ENCODE results near the gene ZNF787.

The ZNF787 gene

DNA sequence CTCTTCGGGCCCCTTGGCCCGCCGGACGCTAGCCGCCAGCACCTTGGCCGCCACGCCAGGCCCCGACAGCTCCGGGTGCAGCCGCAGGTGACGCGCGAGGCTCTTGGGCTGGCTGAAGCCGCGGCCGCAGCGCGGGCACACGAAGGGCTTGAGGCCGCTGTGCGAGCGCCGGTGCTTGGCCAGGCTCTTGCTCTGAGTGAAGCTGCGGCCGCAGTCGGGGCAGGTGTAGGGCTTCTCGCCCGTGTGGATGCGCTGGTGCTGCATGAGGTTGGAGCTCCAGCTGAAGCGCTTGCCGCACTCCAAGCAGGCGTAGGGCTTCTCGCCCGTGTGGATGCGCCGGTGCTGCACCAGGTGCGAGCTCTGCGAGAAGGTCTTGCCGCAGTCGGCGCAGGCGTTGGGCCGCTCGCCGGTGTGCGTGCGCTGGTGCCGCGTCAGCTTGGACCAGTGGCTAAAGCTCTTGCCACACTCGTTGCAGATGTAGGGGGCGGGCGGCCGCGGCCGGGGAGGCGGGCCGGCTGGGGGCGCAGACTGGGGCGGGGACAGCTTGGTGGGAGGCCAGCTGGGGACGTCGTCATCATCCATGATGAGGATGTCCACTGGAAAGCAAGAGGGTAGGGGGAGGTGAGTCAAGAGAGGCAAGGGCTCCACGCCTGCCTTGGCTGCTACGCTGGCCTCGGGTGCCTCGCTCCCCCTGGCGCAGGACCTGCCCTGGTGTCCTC is 32.4 kb downstream of the ZNF787 start:
- no peak for DNase-seq (ENCODE audit: low read depth in 2 of 2, low spot score in 1 of 2)

DNA sequence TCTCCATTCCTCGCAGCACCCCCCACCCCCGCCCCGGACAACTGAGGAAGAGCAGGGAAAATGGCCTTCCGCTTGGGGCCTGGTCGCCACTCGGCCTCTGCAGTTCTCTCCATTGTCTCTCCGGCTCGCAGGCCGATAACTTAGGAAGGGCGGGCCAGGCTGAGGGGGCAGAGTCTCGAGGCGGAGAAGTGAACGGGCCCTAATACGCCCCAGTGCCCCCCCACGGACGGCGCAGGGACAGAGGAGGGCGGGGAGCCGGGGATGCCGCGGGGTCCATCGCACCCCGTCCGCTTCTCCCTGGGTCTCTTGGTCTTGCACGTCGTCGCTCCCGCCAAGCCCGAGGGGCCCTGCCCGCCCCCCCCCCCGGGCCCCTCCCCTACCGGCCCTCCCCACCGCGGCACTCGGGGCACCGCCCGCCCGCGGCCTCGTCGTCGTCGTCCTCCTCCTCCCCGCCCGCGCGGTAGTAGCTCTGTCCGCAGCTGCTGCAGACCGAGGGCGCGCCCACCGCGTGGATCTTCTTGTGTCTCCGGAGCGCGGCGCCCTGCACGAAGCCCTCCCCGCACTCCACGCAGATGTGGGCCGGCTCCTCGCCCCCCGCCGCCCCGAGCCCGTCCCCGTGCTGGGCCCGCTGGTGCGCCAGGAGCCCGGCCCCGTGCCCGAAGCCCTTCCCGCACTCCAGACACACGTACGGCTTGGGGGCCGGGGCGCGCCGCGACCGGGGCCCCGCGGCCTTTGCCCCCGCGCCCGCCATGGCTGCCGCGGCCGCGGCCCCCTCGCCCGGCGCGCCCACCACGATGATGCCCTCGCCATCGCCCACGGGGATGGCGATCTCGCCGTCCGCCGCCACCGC is 33.2 kb downstream of the ZNF787 start:
- no peak for DNase-seq (ENCODE audit: low read depth in 2 of 2, low spot score in 1 of 2)

DNA sequence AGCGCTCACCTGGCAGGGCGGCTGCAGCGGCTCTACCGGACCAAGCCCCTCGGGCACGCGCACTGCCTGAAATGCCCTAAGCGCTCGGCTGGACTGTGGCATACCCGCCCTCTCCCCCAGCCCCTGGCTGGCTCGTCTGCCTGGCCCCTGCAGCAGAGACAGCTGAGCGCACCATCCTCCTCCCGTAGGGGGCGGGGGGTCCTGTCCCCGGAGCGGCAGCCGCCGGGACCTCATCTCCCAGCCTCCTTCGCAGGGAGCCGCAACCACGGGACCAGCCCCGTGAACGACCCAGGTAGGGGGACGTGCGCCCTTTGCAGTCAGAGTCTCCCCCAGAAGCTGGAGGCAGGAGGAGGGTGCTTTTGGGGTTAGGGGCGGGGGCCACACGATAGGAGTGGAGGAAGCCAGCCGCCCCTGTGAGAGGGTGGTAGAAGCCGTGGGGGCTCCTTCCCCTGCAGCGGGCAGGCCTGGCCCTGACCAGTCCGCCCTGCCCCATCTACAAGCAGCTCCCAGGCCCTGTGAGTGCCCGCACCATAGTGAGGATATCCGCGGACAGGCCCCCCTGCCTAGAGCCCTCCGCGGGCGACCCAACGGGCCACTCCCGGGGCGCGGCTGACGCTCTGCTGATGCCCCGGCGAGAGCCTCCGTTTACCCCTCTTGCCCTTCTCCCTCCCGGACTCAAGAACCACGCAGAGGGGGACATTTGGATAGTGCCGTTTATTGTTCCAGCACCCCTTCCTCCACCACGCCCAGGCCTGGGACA is 34.2 kb downstream of the ZNF787 start:
- no peak for DNase-seq (ENCODE audit: low read depth in 2 of 2, low spot score in 1 of 2)

DNA sequence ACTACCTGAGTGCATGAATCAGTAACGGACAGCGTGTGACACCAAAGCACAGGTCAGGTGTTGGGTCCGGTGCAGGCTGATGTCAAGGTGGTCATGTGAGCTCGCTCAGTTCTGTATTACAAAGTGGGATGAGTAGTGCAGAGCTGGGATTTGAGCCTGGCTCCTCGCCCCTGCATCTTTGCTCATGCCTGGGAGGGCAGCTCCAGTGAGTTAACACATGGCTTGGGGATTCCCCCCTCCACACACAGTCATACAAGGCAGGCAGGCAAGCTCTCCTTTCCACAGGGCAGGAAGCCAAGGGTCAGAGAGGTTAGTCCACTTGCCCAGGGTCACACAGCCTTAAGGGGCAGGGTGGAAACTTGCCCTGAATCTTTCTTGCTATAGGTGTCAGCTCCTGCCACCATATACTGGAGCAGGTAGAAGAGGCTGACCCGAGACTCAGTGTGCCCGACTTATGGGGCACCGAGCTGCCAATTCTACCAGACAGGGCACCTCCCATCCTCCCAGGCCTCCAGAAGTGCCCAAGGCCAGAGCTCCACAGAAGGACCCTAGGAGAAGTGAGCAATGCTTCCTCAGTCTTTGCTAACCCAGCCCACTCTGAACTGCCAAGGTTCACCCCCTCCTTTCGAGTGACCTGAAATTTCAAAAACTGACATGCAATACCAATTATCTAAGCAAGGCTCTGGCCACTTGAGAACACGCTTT is 35.4 kb downstream of the ZNF787 start:
- no peak for DNase-seq (ENCODE audit: low read depth in 2 of 2, low spot score in 1 of 2)

DNA sequence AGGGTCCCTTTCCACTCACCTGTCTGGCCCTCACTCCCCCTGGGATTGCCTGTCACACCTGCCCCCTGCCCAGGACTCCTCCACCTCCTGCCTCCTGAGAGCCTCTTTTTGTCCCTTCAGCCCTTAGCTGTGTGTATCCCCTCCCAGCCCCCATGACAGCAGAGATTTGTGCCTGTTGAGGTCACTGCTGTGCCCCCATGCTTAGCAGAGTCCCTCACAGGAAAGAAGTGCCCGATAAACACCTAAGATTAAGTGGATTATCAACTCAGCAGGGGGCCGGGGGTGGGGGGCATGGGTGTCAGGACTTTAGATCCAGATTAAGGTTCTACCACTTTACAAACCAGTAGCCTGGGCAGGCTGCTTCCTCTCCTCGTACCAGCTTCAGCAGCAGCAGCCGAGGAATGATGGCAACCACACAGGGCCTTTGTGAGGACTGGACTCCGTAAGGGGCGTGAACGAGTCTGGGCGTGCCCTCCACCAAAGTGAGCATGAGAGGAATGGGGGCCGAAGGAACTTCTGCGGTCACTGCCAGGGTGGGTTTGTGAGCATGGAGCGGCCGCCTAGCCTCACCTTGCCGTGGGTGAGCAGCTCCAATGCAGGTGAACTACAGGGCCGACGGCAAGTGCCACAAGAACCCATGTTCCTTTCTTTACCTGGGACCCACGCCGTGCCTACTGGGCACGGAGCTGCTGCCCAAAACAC is 36.1 kb downstream of the ZNF787 start:
- DNase-seq (ENCODE audit: low read depth in 2 of 2, low spot score in 1 of 2) = no peak

DNA sequence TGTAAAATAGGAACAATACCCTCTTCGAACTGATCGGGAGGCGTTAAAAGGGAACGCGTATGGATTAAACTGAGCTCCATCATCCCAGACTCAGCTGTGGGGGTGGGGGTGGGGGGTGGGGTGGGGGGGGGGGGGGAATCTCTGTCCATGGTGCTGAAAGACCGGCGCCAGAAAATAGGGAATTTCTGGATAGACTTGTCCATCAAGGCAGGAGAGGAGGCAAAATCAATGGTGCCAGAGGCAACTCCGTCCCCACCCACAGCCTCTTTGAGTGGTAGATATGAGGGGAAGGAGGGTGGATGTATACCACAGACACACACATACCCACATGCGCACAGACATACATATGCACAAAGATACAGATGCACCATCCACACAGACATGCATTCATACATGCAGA is 37.4 kb downstream of the ZNF787 start:
- DNase-seq (ENCODE audit: low read depth in 2 of 2, low spot score in 1 of 2) = no peak

DNA sequence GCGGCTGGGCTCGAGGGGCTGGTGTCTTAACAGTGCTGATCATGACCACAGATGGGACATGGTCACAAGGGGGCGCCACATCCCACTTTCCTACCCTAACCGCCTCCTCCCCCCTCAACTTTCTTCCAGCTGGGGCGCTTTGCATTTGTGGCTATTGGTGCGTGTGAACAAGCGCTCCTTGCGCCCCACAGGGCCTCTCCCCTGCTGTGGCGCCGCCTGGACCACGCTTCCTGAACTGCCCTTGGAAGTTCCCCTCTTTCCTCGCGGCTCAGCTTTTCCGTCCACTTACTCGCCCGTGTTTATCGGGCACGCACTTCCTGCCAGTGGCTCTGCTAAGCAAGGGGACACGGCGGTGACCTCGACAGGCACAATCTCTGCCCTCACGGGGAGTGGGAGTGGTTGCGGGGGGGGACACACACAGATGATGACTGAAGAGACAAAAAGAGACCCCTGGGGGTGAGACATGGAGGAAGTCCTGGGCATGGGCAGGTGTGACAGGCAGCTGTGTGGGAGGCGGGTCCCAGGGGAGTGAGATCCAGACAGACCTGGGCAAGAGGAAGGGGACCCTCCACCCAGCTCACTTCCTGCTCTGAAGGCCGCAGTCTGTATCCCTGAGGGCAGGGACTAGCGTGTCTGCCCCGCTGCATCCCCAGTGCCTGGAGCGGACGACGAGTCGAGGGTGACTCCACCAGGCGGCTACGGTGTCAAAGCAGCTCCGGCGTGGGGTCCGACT is 40.3 kb downstream of the ZNF787 start:
- DNase-seq (ENCODE audit: low read depth in 2 of 2, low spot score in 1 of 2) = peak; percentile 44 to 45

DNA sequence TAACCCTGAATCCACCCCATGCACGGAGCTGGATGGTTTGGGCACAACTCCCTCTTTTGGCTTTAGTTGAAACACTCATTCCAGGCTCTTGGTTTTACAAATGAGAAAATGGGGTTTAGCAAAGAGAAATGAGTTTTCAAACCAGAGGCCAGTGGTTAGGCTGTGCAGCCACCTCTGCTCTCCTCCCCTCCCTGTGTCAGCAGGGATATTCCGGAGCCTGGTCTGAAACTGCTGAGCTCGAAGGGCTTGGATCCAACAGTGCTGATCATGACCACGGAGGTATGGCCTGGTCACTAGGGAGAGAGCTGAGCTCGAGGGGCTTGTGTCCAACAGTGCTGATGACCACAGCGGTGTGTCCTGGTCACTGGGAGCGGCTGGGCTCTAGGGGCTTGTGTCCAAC is 41.5 kb downstream of the ZNF787 start:
- no peak for DNase-seq (ENCODE audit: low read depth in 2 of 2, low spot score in 1 of 2)

DNA sequence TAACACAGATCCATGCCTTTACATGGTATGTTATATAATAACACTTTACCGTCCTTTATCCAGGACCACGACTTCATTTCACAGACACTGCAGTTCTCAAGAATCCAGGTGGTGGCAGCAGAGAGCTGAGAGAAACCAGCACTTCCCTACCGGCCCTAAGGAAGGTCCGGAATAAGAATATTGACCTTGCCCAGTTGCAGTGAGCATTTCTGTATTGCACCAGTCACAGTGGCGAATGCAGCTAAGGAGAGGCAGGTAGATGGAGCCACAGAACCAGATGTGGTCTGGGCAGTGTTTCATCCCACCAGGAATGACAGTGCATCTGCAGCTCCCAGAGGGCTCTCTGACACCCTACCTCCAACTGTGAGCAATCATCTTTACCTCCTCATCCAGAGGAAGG is 44.6 kb downstream of the ZNF787 start:
- no peak for DNase-seq (ENCODE audit: low read depth in 2 of 2, low spot score in 1 of 2)

DNA sequence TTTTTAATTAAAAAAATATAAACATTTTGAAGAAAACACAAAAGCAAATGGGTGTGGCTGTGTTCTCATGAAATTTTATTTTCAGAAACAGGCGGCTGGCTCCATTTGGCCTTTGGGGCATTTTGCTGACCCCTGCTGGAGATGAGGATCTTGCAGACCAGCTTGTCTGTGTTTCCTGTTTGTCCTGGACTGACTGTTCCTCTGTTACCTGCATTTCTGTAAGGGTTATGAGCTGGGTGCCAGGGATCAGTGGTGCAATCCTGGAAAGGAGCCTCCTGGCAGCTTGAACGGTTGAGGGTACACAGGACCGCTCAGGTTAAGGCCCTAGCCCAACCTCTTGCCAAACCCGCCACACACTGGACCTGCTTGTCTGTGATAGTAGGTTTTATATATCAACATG is 49.9 kb downstream of the ZNF787 start:
- no peak for DNase-seq (ENCODE audit: low read depth in 2 of 2, low spot score in 1 of 2)

DNA sequence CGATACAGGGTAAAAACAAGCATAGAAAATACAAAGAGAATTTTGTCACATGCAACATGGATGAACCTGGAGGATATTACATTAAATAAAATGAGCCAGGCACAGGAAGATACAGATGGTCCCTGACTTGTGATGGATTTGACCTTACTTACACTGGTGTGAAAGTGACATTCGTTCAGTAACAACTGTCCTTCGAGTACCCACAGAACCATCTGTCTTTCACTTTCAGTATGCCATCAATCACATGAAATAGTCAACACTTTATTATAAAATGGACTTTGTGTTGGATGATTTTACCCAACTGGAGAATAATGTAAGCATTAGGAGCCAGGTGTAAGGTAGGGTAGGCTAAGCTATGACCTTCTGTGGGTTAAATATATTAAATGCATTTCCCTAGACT is 51.5 kb downstream of the ZNF787 start:
- DNase-seq (ENCODE audit: low read depth in 2 of 2, low spot score in 1 of 2) = no peak

DNA sequence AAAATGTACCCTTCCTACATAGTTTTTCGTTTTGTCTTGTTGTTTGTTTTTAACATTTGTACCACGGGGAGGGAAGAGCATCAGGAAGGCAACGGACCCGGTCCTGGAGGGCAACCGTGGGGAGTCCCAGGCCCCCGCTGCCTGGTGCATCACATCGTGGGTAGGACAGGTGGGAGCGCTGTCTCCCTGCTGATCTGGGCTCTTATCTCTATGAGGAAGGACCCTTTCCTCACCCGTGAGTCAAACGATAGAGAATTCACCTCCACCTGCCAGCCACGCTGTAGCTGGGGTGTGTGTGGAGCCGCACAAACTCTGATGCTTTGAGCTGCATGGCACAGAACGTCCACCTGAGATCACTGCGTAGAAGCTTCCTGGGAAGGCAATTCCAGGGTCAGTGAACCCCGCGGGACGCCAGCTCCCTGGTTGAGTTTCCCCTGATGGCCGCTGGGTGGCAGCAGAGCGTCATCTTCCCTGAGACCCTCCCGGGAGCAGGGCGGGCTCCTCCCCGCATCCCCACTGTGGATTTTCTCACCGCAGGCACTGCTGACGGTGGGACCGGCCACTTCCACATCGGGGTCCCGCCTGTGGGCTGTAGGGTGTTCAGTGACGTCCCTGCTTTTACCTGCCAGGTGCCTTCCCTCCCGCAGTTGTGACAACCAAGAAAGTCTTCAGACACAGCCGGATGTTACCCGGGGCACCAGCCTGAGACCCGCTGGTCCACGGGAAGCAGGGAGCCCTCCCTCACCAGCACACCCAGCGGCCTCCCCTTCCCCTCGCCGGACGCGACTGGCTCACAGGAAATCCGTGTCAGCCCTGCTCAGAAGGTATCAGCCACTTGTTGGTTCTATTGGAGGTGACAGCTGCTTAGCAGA is 54.7 kb downstream of the ZNF787 start:
- DNase-seq (ENCODE audit: low read depth in 2 of 2, low spot score in 1 of 2) = peak; percentile 30 to 40

DNA sequence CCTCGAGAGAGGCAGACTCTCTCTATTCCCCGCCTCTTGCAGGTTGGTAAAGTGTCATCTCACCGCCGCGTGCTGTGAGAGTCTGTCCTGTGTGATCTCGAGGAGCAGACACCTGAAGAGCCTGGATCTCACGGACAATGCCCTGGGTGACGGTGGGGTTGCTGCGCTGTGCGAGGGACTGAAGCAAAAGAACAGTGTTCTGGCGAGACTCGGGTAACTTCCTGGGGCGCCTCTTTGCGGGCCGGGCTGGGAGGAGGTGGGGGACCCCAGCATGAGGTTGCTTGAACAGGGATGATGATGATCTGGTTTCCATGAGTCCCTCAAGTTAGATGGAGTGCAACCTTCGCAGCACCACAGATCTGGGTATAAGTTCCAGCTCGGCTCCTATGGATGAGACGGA is 67.5 kb downstream of the ZNF787 start:
- no peak for DNase-seq (ENCODE audit: low read depth in 2 of 2, low spot score in 1 of 2)
